Activated T-cell treated with anti-CD3 and anti-CD28 coated beads for 48 hours (primary cell): ENCODE results near the gene OR5H2.

ENCODE experiments used
- DNase-seq: peaks from one replicate; pipeline ENCODE4 v3.0.0-alpha.2; 2020; ENCODE audit warnings: low read depth

OR5H2 gene

DNA sequence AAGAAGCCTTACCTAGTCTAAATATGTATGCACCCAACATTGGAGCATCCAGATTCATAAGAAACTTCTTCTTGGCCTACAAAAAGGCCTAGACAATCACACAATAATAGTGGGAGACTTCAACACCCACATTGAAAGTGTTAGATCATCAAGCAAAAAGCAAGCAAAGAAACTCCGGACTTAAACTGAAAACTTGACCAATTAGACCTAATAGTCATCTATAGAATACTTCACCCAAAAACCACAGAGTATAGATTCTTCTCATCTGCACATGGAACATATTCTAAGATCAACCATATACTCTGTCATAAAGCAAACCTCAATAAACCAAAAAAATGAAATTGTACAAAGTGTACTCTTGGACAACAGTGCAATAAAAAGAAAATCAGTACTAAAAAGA lies 49.0 kb downstream of the OR5H2 start:
- no peak for DNase-seq
